Lower leg skin (tissue), 3 donors: Measurements from ENCODE around the gene SLC6A3.

ENCODE experiments used
- CTCF ChIP-seq, 3 donors: fragments of 450-650 bp; IDR thresholded peaks; one replicate each; pipeline ENCODE4 v1.5.1; 2016; ENCODE audit warnings: antibody characterized with exemption in 3 of 3, mild to moderate bottlenecking in 3 of 3, moderate library complexity in 2 of 3
- POLR2A ChIP-seq, 2 donors: fragments of 450-650 bp; IDR thresholded peaks; one replicate each; pipeline ENCODE4 v1.6.1; 2016 to 2017; ENCODE audit warnings: antibody characterized with exemption in 2 of 2, mild to moderate bottlenecking in 1 of 2, moderate library complexity in 1 of 2

GRCh38 chr5:1472964-1473628, 27.9 kb upstream of the SLC6A3 start:
- no peak for TF ChIP-seq POLR2A (IDR thresholded peaks at IDR 0.05)
- no peak for TF ChIP-seq CTCF (IDR thresholded peaks at IDR 0.05)
